Fibroblast of skin of scalp (primary cell): ENCODE results near the gene TMEM204.

Experiments
- DNase-seq: peaks from one replicate; pipeline ENCODE4 v3.0.0-alpha.2; 2013

Gene TMEM204

GRCh38 chr16:1596516-1596915, 63.0 kb downstream of the TMEM204 start:
- DNase-seq = no peak

- no peak for DNase-seq
Measured at GRCh38 chr16:1597154-1597553, 63.7 kb downstream of the TMEM204 start.

GRCh38 chr16:1601031-1601430, 67.6 kb downstream of the TMEM204 start:
- DNase-seq = no peak

GRCh38 chr16:1601489-1601888, 68.0 kb downstream of the TMEM204 start:
- no peak for DNase-seq

GRCh38 chr16:1602285-1602684, 68.8 kb downstream of the TMEM204 start:
- DNase-seq = no peak
